HepG2 (cell line): ENCODE data around the gene RAB30. TPM values are rescaled to one million over a fixed set of nuclear protein-coding genes. Genes with fewer than 3 reads are reported as not detected.

Experiments used
- ATRX ChIP-seq: sonication (generic); formaldehyde crosslinking; IDR thresholded peaks from 2 replicates; pipeline ENCODE4 v1.4.0; 2020; ENCODE audit warnings: missing genetic modification reagents, borderline replicate concordance
- BORCS8-MEF2B ChIP-seq: sonication (generic); formaldehyde crosslinking; IDR thresholded peaks from 2 replicates; pipeline ENCODE4 v1.8.0; 2022; ENCODE audit warnings: mild to moderate bottlenecking, missing genetic modification reagents
- CC2D1A ChIP-seq: sonication (generic); formaldehyde crosslinking; IDR thresholded peaks from 2 replicates; pipeline ENCODE4 v1.8.1; 2023; ENCODE audit warnings: mild to moderate bottlenecking, missing genetic modification reagents
- EEA1 ChIP-seq: sonication (generic); formaldehyde crosslinking; IDR thresholded peaks from 2 replicates; pipeline ENCODE4 v1.5.1; 2020; ENCODE audit warnings: mild to moderate bottlenecking, missing genetic modification reagents, borderline replicate concordance
- FOXM1 ChIP-seq: sonication (generic); formaldehyde crosslinking; IDR thresholded peaks from 2 replicates; pipeline ENCODE4 v1.5.0; 2020; ENCODE audit warnings: missing genetic modification reagents
- HCFC1 ChIP-seq: fragments of 150-350 bp; IDR thresholded peaks from 2 replicates; pipeline ENCODE4 v1.6.1; 2014; ENCODE audit warnings: low read depth, low read length
- HNRNPK ChIP-seq: fragments of 200-400 bp; formaldehyde crosslinking; IDR thresholded peaks from 2 replicates; pipeline ENCODE4 v1.6.1; 2018; ENCODE audit warnings: low read length, low read depth, moderate library complexity, mild to moderate bottlenecking; ENCODE audit not compliant: poor library complexity, severe bottlenecking
- KLF15 ChIP-seq: sonication (generic); formaldehyde crosslinking; IDR thresholded peaks from 2 replicates; pipeline ENCODE4 v1.8.1; 2023; ENCODE audit warnings: borderline replicate concordance, mild to moderate bottlenecking, inconsistent platforms, missing genetic modification reagents, mixed read lengths
- KMT2A ChIP-seq: sonication (generic); formaldehyde crosslinking; IDR thresholded peaks from 2 replicates; pipeline ENCODE4 v1.4.0; 2020; ENCODE audit warnings: missing genetic modification reagents
- MXD4 ChIP-seq: IDR thresholded peaks from 2 replicates; pipeline ENCODE4 v1.6.1; 2016; ENCODE audit warnings: mild to moderate bottlenecking, missing biosample characterization, missing genetic modification reagents
- NFIB ChIP-seq: sonication (generic); formaldehyde crosslinking; IDR thresholded peaks from 2 replicates; pipeline ENCODE4 v1.9.0; 2021; ENCODE audit warnings: missing genetic modification reagents, mild to moderate bottlenecking, borderline replicate concordance
- NFKB2 ChIP-seq: sonication (generic); formaldehyde crosslinking; IDR thresholded peaks from 2 replicates; pipeline ENCODE4 v1.4.0; 2020; ENCODE audit warnings: missing genetic modification reagents, borderline replicate concordance
- NONO ChIP-seq, 2 experiments: fragments of 450-650 bp in 1 of 2; sonication (generic) in 1 of 2; formaldehyde crosslinking in 1 of 2; IDR thresholded peaks in 1 of 2; conservative IDR thresholded peaks in 1 of 2; 2 replicates each; pipeline versions ENCODE4 v1.6.1 to v1.8.0; 2017 to 2022; ENCODE audit warnings: mild to moderate bottlenecking in 1 of 2, missing genetic modification reagents in 1 of 2, moderate library complexity in 1 of 2
- PRMT3 ChIP-seq: sonication (generic); formaldehyde crosslinking; IDR thresholded peaks from 2 replicates; pipeline ENCODE4 v1.8.1; 2022; ENCODE audit warnings: low read depth, mild to moderate bottlenecking, moderate library complexity, missing genetic modification reagents, borderline replicate concordance
- SRY ChIP-seq: sonication (generic); formaldehyde crosslinking; IDR thresholded peaks from 2 replicates; pipeline ENCODE4 v1.8.0; 2022; ENCODE audit warnings: mild to moderate bottlenecking, missing genetic modification reagents
- ZNF205 ChIP-seq: IDR thresholded peaks from 2 replicates; pipeline ENCODE4 v1.6.1; 2018; ENCODE audit warnings: missing biosample characterization, missing genetic modification reagents
- ZNF260 ChIP-seq: sonication (generic); formaldehyde crosslinking; IDR thresholded peaks from 2 replicates; pipeline ENCODE4 v1.4.0; 2020; ENCODE audit warnings: missing genetic modification reagents, low read depth, mild to moderate bottlenecking, borderline replicate concordance
- ZNF670 ChIP-seq: sonication (generic); formaldehyde crosslinking; IDR thresholded peaks from 2 replicates; pipeline ENCODE4 v1.8.0; 2022; ENCODE audit warnings: mild to moderate bottlenecking, missing genetic modification reagents, borderline replicate concordance
- ZNF678 ChIP-seq: sonication (generic); formaldehyde crosslinking; IDR thresholded peaks from 2 replicates; pipeline ENCODE4 v1.4.0; 2020; ENCODE audit warnings: mild to moderate bottlenecking, missing genetic modification reagents
- ZNF792 ChIP-seq: IDR thresholded peaks from 2 replicates; pipeline ENCODE4 v1.6.1; 2016
- polyA plus RNA-seq, 8 experiments: library from polyadenylated mRNA; depleted of rRNA in 3 of 8; stranded (reverse) in 7 of 8; unstranded in 1 of 8; fragments of >200 nt; fragmentation: Illumina TruSeq in 4 of 8; extraction: Trizol in 4 of 8; gene quantifications; 2 replicates each; pipeline versions ENCODE4 v1.2.1 to v1.2.3, GENCODE V29; 2011 to 2016; ENCODE audit warnings: low read depth in 4 of 8, missing spikeins in 1 of 8, mixed read lengths in 1 of 8; ENCODE audit not compliant: insufficient read depth in 1 of 8
- total RNA-seq, 5 experiments: library from RNA; depleted of rRNA; stranded (reverse); fragments of >200 nt; fragmentation: Illumina TruSeq; extraction: Trizol; gene quantifications; 2 replicates each; pipeline ENCODE4 v1.2.3, GENCODE V29; 2016; ENCODE audit warnings: low read depth in 1 of 5
- TF ChIP-seq, protein P1 (sequence below), 2 experiments: sonication (generic) in 1 of 2; formaldehyde crosslinking in 1 of 2; IDR thresholded peaks; 2 replicates each; pipeline versions ENCODE4 v1.5.1 to v1.6.1; 2011 to 2020; ENCODE audit warnings: borderline replicate concordance in 1 of 2, low read depth in 1 of 2, low read length in 1 of 2, mild to moderate bottlenecking in 1 of 2, missing genetic modification reagents in 1 of 2, moderate library complexity in 1 of 2
- TF ChIP-seq, protein P2 (sequence below): sonication (generic); formaldehyde crosslinking; IDR thresholded peaks from 2 replicates; pipeline ENCODE4 v1.4.0; 2020; ENCODE audit warnings: missing genetic modification reagents, borderline replicate concordance
- TF ChIP-seq, protein P3 (sequence below): sonication (generic); formaldehyde crosslinking; IDR thresholded peaks from 2 replicates; pipeline ENCODE4 v1.8.0; 2022; ENCODE audit warnings: mild to moderate bottlenecking, missing genetic modification reagents
- TF ChIP-seq, protein P4 (sequence below): IDR thresholded peaks from 2 replicates; pipeline ENCODE4 v1.6.1; 2016; ENCODE audit warnings: low read depth, control low read depth

Gene RAB30
- total and polyA plus RNA-seq, 2 of the 13 experiments (the other 11 are each of a cell fraction or from before 2014, with no cell fraction given), result 3.7 to 5.0 TPM

DNA sequence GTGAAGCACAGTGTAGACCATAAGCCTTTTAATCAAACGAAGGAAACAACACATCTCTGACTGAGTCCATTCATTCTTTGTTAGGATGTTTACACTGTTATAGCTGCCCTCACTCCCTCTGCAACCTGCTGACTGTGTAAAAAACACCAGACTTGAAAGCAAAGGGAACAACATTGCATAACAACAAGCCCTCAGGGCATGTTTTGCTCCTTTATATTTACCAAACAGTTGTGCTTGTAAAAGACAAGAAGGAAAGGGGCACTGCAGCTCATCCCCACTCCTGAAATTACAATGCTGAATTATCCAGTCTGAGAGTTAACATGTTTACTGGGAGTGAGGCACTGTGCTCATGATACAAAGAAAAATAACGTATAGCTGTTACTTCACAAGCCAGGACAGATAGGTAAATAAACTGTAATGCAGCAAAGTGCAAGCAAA, 46.4 kb downstream of the RAB30 start (continued):
- TF ChIP-seq, protein P1, sequence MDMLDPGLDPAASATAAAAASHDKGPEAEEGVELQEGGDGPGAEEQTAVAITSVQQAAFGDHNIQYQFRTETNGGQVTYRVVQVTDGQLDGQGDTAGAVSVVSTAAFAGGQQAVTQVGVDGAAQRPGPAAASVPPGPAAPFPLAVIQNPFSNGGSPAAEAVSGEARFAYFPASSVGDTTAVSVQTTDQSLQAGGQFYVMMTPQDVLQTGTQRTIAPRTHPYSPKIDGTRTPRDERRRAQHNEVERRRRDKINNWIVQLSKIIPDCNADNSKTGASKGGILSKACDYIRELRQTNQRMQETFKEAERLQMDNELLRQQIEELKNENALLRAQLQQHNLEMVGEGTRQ (IDR thresholded peaks at IDR 0.05; ENCODE audit: low read depth, low read length), result no peak
- TF ChIP-seq, protein P1 (CRISPR knock-in tag; IDR thresholded peaks at IDR 0.05; ENCODE audit: borderline replicate concordance), result no peak
- no peak for TF ChIP-seq KLF15 (CRISPR knock-in tag)
- TF ChIP-seq, protein P2, sequence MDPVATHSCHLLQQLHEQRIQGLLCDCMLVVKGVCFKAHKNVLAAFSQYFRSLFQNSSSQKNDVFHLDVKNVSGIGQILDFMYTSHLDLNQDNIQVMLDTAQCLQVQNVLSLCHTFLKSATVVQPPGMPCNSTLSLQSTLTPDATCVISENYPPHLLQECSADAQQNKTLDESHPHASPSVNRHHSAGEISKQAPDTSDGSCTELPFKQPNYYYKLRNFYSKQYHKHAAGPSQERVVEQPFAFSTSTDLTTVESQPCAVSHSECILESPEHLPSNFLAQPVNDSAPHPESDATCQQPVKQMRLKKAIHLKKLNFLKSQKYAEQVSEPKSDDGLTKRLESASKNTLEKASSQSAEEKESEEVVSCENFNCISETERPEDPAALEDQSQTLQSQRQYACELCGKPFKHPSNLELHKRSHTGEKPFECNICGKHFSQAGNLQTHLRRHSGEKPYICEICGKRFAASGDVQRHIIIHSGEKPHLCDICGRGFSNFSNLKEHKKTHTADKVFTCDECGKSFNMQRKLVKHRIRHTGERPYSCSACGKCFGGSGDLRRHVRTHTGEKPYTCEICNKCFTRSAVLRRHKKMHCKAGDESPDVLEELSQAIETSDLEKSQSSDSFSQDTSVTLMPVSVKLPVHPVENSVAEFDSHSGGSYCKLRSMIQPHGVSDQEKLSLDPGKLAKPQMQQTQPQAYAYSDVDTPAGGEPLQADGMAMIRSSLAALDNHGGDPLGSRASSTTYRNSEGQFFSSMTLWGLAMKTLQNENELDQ, result no peak
- TF ChIP-seq KMT2A (CRISPR knock-in tag), result no peak
- TF ChIP-seq HNRNPK, result no peak
- no peak for TF ChIP-seq ATRX (CRISPR knock-in tag)
- TF ChIP-seq ZNF678 (CRISPR knock-in tag), result no peak
- no peak for TF ChIP-seq ZNF260 (CRISPR knock-in tag)
- no peak for TF ChIP-seq EEA1 (CRISPR knock-in tag)
- TF ChIP-seq NFIB (CRISPR knock-in tag), result no peak
- TF ChIP-seq ZNF205 (CRISPR knock-in tag), result 0 out of 2 replicates have a peak, but pooled peaks have one; percentile 43
- TF ChIP-seq CC2D1A (CRISPR knock-in tag), result no peak
- TF ChIP-seq, protein P3, sequence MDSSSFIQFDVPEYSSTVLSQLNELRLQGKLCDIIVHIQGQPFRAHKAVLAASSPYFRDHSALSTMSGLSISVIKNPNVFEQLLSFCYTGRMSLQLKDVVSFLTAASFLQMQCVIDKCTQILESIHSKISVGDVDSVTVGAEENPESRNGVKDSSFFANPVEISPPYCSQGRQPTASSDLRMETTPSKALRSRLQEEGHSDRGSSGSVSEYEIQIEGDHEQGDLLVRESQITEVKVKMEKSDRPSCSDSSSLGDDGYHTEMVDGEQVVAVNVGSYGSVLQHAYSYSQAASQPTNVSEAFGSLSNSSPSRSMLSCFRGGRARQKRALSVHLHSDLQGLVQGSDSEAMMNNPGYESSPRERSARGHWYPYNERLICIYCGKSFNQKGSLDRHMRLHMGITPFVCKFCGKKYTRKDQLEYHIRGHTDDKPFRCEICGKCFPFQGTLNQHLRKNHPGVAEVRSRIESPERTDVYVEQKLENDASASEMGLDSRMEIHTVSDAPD (CRISPR knock-in tag), result no peak
- TF ChIP-seq BORCS8-MEF2B, result no peak
- TF ChIP-seq NFKB2 (CRISPR knock-in tag), result no peak
- TF ChIP-seq ZNF792, result peak; percentile 60; the same call in 1 of the 2 replicates
- TF ChIP-seq, protein P4, sequence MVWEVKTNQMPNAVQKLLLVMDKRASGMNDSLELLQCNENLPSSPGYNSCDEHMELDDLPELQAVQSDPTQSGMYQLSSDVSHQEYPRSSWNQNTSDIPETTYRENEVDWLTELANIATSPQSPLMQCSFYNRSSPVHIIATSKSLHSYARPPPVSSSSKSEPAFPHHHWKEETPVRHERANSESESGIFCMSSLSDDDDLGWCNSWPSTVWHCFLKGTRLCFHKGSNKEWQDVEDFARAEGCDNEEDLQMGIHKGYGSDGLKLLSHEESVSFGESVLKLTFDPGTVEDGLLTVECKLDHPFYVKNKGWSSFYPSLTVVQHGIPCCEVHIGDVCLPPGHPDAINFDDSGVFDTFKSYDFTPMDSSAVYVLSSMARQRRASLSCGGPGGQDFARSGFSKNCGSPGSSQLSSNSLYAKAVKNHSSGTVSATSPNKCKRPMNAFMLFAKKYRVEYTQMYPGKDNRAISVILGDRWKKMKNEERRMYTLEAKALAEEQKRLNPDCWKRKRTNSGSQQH (CRISPR knock-in tag), result 0 out of 2 replicates have a peak, but pooled peaks have one; percentile 45
- no peak for TF ChIP-seq SRY (CRISPR knock-in tag)
- TF ChIP-seq FOXM1 (CRISPR knock-in tag), result no peak
- no peak for TF ChIP-seq MXD4 (CRISPR knock-in tag)
- TF ChIP-seq ZNF670 (CRISPR knock-in tag), result no peak
- TF ChIP-seq NONO (IDR thresholded peaks at IDR 0.05), result no peak
- TF ChIP-seq NONO (CRISPR knock-in tag; conservative IDR thresholded peaks at IDR 0.05), result no peak
- no peak for TF ChIP-seq PRMT3
- no peak for TF ChIP-seq HCFC1
